ENCODE data around the gene ARHGEF12.

ARHGEF12 gene

DNA sequence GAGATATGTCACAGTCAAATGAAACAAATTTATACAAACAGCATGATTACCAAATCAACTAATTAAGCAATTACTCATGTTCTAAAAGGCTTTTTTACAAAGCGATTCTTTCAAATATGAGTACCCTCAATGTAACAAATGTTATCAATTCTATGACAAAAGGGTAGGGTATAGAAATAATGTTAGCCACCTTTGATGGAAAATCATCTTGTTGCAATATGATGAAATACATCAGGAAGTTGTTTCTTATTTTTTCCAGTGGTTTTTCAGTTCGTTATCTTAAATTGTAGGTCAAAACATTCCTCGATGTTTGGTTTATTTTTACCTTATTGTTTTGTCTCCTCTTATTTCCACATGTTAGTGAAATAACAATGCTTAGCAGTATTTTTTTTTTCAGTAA, 6.5 kb downstream of the ARHGEF12 start:
- no peak for DNase-seq (ENCODE audit: low read depth in 2 of 2)

- DNase-seq (ENCODE audit: low read depth in 2 of 2): no peak
Measured at GRCh38 chr11:120343429-120343828, 7.2 kb downstream of the ARHGEF12 start.

DNA sequence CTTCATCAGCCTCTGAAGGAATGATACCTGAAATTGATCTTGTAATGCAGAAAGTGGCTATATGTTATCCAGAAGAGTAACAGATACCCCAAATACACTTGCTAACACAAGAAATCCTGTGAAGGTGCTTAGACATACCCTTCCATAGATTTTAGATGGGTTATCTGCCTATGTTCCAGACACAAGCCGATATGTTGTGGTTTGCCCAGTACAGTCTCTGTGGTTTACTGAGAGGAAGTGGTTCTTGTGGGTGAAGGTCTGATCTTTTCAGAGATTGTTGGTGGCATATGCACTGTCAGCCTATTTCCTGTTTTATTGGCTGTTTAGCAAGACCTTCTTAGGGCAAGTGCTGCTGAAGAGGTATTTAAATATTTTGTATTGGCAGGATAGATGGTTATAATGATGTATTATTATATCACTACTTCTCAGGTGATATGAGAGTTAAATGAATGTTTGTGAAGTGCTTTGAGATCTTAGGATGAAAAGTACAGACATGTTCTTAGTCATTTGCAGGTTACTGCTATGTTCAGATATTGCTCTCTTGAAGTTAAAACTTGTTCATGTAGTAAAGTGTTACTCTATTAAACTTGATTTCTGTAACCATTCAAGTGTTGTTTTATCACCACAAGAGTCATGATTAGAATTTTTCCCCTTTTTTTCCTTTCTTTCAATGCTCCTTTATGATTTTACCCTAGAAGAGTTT, 8.2 kb downstream of the ARHGEF12 start:
- DNase-seq (ENCODE audit: low read depth in 2 of 2): no peak

GRCh38 chr11:120346233-120346632, 10.0 kb downstream of the ARHGEF12 start:
- no peak for DNase-seq (ENCODE audit: low read depth in 2 of 2)

GRCh38 chr11:120350637-120351036, 14.4 kb downstream of the ARHGEF12 start:
- DNase-seq (ENCODE audit: low read depth in 2 of 2): no peak

DNA sequence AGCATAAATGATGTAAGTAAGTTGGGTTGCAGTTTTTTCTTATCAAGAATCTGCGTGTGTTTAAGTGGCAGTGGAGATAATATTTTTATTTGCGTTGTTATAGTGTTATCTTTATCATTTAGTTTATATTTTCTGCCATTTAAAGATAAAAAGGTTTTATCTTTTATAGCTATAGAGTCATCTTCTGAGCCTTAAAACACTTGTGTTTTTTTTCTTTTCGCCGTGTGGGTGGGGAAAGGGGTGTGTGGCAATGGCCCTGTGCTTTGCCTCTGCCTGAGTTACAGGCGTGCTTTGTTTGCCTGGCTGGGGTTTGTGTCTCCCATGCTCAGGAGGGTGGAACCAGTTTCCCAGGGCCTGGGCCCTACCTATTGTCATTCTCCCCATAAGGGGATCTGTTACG, 16.2 kb downstream of the ARHGEF12 start:
- DNase-seq (ENCODE audit: low read depth in 2 of 2): no peak

DNA sequence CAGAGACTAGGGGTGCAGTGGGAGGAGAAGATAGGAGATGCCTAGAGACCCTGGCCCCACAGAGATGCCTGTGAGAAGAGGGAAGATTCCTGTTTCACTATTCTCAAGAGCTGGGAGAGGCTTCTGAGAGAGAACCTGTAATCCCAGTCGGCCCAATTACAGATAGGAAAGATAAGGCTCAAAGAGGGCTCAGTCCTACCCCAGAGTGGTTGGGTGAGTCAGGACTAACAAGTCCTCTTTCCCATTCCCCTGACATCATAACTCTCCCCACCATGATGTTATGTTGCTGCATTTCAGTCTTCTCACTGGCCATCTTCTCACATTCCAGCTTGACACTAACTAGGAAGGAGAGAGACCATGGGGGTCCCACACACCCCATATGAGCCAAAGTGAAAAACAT, 17.9 kb downstream of the ARHGEF12 start:
- no peak for DNase-seq (ENCODE audit: low read depth in 2 of 2)

- no peak for DNase-seq (ENCODE audit: low read depth in 2 of 2)
Measured at GRCh38 chr11:120354779-120355178, 18.6 kb downstream of the ARHGEF12 start.

DNA sequence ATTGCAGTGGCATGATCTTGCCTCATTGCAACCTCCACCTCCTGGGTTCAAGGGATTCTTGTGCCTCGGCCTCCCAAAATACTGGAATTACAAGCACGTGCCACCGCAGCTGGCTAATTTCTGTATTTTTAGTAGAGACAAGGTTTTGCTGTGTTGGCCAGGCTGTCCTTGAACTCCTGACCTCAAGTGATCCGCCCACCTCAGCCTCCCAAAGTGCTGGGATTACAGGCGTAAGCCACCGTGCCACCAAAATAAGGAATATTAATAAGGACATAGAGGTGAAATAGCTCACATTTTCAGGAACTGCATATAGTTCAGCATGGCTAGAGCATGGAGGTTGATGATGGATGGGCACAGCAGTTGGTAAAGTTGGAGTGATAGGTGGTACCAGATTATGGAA, 21.4 kb downstream of the ARHGEF12 start:
- DNase-seq (ENCODE audit: low read depth in 2 of 2): no peak

GRCh38 chr11:120358729-120359128, 22.5 kb downstream of the ARHGEF12 start:
- DNase-seq (ENCODE audit: low read depth in 2 of 2): no peak

DNA sequence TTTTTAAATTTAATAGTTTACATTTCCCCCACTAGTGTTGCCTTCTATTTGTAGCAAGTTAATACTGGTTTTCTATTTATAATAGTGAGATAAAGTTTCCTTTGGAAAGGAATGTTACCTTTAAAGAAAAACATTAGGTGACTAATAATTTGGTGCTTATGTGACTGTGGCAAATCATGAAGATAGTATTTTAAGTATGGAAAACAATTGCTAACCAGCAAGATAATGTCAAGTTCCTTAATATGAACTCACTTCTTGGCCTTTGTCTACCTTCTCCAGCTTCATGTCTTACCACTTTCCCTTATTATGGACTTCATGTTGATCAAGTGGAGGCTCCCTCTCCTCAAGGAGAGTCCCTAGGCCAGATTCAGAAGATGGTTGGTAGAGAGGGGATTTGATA, 27.2 kb downstream of the ARHGEF12 start:
- no peak for DNase-seq (ENCODE audit: low read depth in 2 of 2)

DNA sequence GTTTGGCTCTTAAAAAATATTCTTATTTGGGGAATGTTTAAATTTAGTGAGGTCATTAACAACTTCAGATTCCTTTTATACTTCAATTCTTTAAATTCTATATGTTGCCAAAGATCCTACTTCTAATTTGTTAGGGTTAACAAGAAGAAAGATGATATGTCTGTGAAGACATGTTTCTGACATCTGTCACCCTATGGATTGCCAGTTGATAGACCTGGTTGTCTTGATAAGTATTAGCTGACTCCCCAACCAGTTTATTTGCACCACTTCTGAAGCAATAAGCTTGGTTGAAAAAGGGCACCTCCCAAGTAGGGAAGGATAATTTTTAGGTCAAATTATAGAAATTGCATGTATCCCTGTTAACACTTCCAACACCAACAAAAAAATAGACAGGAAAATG, 29.3 kb downstream of the ARHGEF12 start:
- DNase-seq (ENCODE audit: low read depth in 2 of 2): no peak

DNA sequence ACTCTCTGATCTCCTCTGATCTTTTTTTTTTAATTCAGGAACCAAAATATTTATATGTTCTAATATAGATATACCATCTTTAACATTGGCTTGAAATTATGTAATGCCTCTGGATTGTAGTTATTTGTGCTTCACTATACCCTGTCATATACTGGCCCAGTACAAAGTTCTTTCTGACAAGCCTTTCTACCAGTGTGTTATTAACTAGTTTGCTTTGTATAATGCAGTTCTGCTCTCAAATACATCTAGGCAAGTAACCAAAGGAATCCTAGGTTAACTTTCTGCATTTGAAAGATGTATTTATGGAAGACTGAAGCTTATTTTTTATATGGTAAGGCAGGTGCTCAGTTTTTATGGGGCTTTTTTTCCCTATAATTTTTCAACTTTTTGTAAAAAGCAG, 36.1 kb downstream of the ARHGEF12 start:
- no peak for DNase-seq (ENCODE audit: low read depth in 2 of 2)

DNA sequence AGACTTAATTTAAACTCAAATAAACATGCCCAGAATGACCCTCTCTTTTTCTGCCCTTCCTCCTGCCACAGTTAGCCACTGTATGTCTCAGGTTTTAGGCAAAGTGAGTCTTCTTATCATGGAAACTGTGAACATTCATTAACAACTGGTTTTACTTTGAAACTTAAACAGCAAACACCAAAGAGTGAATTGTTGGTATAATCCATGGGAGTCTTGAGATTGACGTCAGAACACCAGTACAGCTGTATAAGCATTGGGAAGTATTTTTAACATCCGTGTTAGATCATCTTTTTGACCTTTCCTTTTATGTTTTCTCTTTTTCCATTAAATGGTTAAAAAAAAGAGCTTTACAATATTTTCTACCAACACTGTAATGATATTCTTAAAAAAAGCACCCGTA, 38.9 kb downstream of the ARHGEF12 start:
- no peak for DNase-seq (ENCODE audit: low read depth in 2 of 2)

- no peak for DNase-seq (ENCODE audit: low read depth in 2 of 2)
Measured at GRCh38 chr11:120376547-120377182, 40.5 kb downstream of the ARHGEF12 start.

DNA sequence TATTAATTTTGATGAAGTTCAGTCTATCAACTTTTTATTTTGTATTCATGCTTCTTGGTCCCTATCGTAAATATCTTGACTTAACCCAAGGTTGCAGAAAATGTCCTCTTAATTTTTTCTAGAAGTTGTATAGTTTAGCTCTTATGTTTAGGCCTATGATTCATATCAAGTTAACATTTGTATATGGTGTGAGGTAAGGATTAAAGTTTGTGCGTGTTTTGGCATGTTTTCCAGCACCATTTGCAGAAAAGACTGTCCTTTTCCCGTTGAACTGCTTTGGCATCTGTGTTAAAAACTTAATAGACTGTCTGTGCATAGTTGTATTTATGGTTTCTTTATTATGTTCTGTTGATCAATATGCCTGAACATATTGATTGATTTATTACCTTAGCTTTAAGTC, 42.3 kb downstream of the ARHGEF12 start:
- DNase-seq (ENCODE audit: low read depth in 2 of 2): no peak

DNA sequence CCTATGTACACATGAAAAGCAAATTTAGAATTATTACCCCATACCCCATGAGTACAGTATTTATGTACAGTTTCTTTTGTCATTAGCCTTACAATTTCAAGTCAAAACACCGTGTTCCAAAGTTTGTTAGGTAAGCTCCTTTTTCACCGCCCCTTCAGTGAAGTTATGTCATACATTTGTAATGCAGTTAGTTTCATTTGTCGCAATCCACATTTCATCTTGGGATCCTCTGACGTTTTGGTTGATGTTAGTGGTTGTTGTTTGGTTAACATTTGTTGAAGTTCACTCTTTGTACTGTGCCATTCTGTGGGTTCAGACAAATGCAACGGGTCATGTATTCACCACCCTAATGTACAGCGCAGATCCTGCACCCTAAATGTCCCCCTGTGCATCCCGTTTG, 45.2 kb downstream of the ARHGEF12 start:
- no peak for DNase-seq (ENCODE audit: low read depth in 2 of 2)

DNA sequence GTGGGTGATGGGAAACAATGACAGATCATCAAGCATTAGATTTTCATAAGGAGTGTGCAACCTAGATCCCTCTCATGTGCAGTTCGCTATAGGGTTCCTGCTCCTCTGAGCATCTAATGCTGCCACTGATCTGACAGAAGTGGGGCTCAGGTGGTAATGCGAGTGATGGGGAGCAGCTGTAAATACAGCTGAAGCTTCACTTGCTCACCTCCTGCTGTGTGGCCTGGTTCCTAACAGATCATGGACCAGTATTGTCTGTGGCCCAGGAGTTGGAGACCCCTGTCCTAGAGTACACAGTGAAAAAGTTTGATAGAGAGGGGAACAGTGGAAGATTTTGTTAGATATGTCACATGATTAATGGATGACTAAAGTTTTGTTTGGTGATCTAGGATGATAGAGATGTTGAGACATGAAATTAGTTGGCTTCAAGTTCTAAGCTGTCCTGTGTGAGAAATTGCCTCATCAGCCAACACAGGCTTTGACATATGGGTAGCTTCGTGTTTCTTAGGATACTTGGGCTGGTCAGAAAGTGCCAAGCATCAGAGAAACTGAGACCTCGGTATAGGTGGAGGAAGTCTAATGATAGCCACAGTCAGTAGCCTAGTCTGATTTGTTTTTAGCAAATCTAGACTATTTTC, 47.4 kb downstream of the ARHGEF12 start:
- no peak for DNase-seq (ENCODE audit: low read depth in 2 of 2)

DNA sequence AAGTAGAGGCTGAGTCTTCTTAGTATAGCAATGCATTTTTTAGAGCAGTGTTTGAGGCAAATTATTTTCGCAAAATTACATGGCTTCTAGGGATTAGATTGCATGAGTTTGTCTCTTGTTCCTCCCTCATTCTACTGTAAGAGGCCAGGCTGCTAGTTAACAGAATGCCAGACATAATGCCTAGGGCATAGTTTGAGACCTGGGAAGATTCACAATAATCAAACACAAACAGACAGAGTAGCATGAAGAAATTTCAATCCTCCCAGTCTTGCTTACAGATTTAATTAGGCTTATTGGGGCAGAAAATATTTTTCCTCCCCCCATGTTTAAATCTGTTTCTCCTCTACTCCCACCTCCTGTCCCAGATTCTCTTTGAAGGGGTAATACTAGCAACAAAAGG, 48.3 kb downstream of the ARHGEF12 start:
- DNase-seq (ENCODE audit: low read depth in 2 of 2): no peak

DNA sequence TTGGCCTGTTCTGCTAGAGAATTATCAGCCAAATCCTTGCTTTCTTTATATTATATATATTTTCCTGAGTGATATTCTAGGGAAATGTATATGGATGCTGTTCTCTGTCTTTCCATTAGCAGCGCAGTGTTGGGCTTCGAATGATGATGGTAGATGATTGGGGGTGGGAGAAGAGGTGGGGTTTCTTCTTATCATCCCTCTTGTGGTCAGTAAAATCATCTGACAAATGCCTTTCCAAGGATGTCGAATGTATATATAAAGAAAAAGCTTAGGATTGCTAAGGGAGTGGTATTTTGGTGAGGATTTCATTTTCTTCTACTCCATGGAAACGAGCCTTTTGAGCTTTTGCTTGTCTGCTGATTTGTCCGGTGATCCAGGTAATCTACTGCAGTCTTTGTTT, 48.9 kb downstream of the ARHGEF12 start:
- no peak for DNase-seq (ENCODE audit: low read depth in 2 of 2)

DNA sequence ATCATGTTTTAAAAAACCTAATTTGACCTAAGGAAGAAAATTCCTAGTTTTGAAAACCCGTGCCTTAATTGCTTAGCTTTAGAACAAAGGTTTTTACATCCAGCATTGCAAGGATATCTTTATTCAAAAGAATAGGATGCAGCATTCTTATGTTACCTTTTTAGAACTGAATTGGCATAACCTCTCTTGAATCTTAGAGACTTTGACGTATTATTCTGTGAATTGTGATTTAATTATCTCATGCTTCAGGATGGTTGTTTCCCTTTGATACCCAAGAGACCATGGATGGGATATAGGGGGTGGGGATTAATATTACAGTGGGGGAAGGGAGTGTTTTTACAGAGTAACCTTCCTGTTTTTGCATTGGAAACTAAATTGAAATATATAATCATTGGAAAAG, 49.4 kb downstream of the ARHGEF12 start:
- no peak for DNase-seq (ENCODE audit: low read depth in 2 of 2)

- no peak for DNase-seq (ENCODE audit: low read depth in 2 of 2)
Measured at GRCh38 chr11:120386318-120386717, 50.1 kb downstream of the ARHGEF12 start.

DNA sequence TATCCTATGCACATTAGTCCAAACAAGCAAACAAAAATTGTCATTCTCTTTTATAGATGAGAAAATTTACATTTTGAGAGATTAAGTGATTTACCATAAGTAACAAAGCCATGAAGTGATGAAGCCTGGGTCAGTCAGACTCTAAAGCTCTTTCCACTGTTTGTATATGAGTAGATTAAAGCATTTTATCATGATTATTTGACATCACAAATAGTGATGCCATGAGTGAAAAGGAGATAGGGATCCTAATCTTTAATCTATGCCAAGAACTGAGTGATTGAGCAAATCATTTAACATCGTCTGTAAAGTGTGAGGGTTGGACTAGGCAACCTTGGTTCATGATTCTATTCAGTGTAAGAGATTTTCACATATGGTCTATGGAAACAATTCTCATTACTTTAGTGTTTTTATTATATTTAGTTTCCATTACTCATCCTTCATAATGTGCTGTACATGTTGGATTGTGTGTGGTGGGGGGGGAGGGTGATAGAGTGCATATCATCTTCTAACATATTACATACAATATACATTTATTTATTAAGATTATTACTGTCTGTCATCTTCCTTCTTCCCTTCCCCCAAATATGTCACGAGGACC, 50.7 kb downstream of the ARHGEF12 start:
- no peak for DNase-seq (ENCODE audit: low read depth in 2 of 2)
